HEK293T (cell line): ENCODE results near the gene ELF4.

Source experiments
- ARNT ChIP-seq: fragments of 450-650 bp; IDR thresholded peaks from 2 replicates; pipeline ENCODE4 v1.6.1; 2017; ENCODE audit warnings: mild to moderate bottlenecking
- BHLHE40 ChIP-seq: fragments of 450-650 bp; IDR thresholded peaks from 2 replicates; pipeline ENCODE4 v1.6.1; 2016; ENCODE audit warnings: mild to moderate bottlenecking, moderate library complexity, borderline replicate concordance
- CTBP1 ChIP-seq: fragments of 450-650 bp; IDR thresholded peaks from 2 replicates; pipeline ENCODE4 v1.6.1; 2016; ENCODE audit warnings: borderline replicate concordance
- ELF4 ChIP-seq: fragments of 450-650 bp; IDR thresholded peaks from 2 replicates; pipeline ENCODE4 v1.6.1; 2017; ENCODE audit warnings: antibody characterized with exemption
- FOXA1 ChIP-seq: fragments of 450-650 bp; IDR thresholded peaks from 2 replicates; pipeline ENCODE4 v1.6.1; 2016; ENCODE audit warnings: mild to moderate bottlenecking
- FOXK2 ChIP-seq: fragments of 450-650 bp; IDR thresholded peaks from 2 replicates; pipeline ENCODE4 v1.6.1; 2016; ENCODE audit warnings: mild to moderate bottlenecking
- HDGF ChIP-seq: fragments of 450-650 bp; IDR thresholded peaks from 2 replicates; pipeline ENCODE4 v1.6.1; 2017; ENCODE audit warnings: antibody characterized with exemption, borderline replicate concordance
- L3MBTL2 ChIP-seq: fragments of 450-650 bp; conservative IDR thresholded peaks from 2 replicates; pipeline ENCODE4 v1.6.1; 2016; ENCODE audit warnings: mild to moderate bottlenecking
- LEF1 ChIP-seq: fragments of 450-650 bp; IDR thresholded peaks from 2 replicates; pipeline ENCODE4 v1.6.1; 2017; ENCODE audit warnings: mild to moderate bottlenecking, borderline replicate concordance
- NFRKB ChIP-seq: fragments of 450-650 bp; IDR thresholded peaks from 2 replicates; pipeline ENCODE4 v1.6.1; 2016; ENCODE audit warnings: mild to moderate bottlenecking, moderate library complexity
- PKNOX1 ChIP-seq: fragments of 450-650 bp; IDR thresholded peaks from 2 replicates; pipeline ENCODE4 v1.6.1; 2016
- SP1 ChIP-seq: fragments of 450-650 bp; IDR thresholded peaks from 2 replicates; pipeline ENCODE4 v1.6.1; 2017
- SUZ12 ChIP-seq: fragments of 450-650 bp; IDR thresholded peaks from 2 replicates; pipeline ENCODE4 v1.6.1; 2016; ENCODE audit warnings: mild to moderate bottlenecking
- TARDBP ChIP-seq: fragments of 450-650 bp; IDR thresholded peaks from 2 replicates; pipeline ENCODE4 v1.6.1; 2016

GRCh38 chrX:130051176-130051845 lies 59.0 kb downstream of the ELF4 start:
- TF ChIP-seq PKNOX1 = no peak
- TF ChIP-seq SP1 = no peak
- TF ChIP-seq NFRKB = no peak
- no peak for TF ChIP-seq ARNT
- no peak for TF ChIP-seq BHLHE40
- TF ChIP-seq FOXA1 = no peak
- TF ChIP-seq LEF1 = no peak
- TF ChIP-seq ELF4 = no peak
- no peak for TF ChIP-seq CTBP1
- TF ChIP-seq TARDBP = no peak
- TF ChIP-seq SUZ12 = no peak
- TF ChIP-seq HDGF = no peak
- TF ChIP-seq FOXK2 = no peak
- no peak for TF ChIP-seq L3MBTL2
